GM10266 (cell line): ENCODE data around the gene OTX1.
"Not testable (repeated sequence)": the region's sequence is repeated elsewhere in the genome, so short reads cannot be mapped to it uniquely, and the experiment has no call there.

Experiments used
- DNase-seq: peaks from one replicate; pipeline ENCODE4 v3.0.0; 2012; ENCODE audit errors: extremely low spot score
- TF ChIP-seq, protein P1 (sequence below): IDR thresholded peaks from 2 replicates; pipeline ENCODE4 v1.5.1; 2012; ENCODE audit warnings: mild to moderate bottlenecking, low read depth; ENCODE audit not compliant: control insufficient read depth, insufficient read depth; ENCODE audit errors: missing control alignments

OTX1 gene

GRCh38 chr2:63060472-63060991, 9.9 kb downstream of the OTX1 start:
- DNase-seq: no peak
- TF ChIP-seq, protein P1, sequence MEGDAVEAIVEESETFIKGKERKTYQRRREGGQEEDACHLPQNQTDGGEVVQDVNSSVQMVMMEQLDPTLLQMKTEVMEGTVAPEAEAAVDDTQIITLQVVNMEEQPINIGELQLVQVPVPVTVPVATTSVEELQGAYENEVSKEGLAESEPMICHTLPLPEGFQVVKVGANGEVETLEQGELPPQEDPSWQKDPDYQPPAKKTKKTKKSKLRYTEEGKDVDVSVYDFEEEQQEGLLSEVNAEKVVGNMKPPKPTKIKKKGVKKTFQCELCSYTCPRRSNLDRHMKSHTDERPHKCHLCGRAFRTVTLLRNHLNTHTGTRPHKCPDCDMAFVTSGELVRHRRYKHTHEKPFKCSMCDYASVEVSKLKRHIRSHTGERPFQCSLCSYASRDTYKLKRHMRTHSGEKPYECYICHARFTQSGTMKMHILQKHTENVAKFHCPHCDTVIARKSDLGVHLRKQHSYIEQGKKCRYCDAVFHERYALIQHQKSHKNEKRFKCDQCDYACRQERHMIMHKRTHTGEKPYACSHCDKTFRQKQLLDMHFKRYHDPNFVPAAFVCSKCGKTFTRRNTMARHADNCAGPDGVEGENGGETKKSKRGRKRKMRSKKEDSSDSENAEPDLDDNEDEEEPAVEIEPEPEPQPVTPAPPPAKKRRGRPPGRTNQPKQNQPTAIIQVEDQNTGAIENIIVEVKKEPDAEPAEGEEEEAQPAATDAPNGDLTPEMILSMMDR: no peak

DNA sequence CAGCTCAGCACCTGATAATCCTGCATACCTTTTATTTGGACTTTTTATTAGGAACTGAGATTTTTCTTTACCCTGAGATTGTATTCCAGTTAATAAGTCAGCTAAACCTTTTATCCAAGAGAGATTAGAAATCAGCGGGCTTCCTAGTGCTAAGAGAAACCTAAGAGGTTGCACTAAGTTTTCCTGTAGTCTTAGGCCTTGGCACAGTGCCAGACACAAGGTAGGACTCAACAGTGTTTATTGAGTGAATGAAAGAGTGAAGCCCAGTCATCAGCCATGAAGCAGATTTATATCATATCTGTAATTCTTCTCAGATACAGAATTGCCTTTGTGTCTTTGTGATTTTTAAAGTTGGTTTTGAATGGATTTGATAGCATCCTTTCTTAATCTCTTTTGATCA, 13.6 kb downstream of the OTX1 start:
- TF ChIP-seq, protein P1: no peak
- DNase-seq: no peak

DNA sequence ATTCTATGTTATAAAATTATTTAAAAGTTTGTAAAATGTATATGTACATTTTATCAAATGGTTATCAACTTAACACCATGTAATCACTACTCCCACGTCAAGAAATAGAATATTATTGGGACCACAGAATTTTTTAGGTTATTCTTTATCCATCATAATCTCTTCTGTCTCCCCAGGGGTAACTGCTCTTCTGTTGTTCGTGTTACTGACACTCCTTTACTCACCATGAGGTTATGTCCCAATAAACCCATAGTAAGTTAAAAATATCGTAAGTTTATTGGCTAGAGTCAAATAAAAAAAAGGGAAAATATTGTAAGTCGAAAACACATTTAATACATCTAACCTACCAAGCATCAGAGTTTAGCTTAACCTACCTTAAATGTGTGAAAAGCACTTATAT, 14.0 kb downstream of the OTX1 start:
- DNase-seq: no peak
- TF ChIP-seq, protein P1: no peak

- TF ChIP-seq, protein P1: no peak
- DNase-seq: no peak
Measured at GRCh38 chr2:63066265-63066664, 15.6 kb downstream of the OTX1 start.

GRCh38 chr2:63066838-63067237, 16.2 kb downstream of the OTX1 start:
- TF ChIP-seq, protein P1: no peak
- no peak for DNase-seq

DNA sequence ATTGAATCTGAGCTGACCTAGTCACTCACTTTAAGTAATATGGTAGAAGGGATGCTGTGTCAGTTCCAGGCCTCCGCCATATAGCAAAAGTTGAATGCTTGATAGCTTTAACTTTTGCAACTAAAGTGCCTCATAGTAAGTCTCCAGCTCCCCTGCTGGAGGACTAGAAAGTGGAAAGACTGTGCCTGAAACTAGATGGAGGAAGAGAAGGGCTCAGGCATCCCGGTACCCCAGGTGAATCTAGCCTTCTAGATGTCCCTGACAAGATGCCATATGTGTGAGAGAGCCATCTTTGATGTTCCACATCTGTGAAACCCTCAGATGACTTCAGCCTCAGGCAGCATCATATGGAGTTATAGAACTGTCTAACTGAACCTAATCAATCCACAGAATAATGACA, 21.0 kb downstream of the OTX1 start:
- no peak for DNase-seq
- TF ChIP-seq, protein P1: no peak

- TF ChIP-seq, protein P1: no peak
- no peak for DNase-seq
Measured at GRCh38 chr2:63073994-63074393, 23.4 kb downstream of the OTX1 start.

- DNase-seq: not testable (repeated sequence)
Measured at GRCh38 chr2:63074399-63074798, 23.8 kb downstream of the OTX1 start.
